HG03066 (cell line): ENCODE results near the gene FLNB.
"Not testable (repeated sequence)": the region's sequence is repeated elsewhere in the genome, so short reads cannot be mapped to it uniquely, and the experiment has no call there.

ENCODE experiments used
- ATAC-seq: cut with Tn5 transposase; IDR thresholded peaks from one replicate; pipeline ENCODE4 v1.9.1; 2021; ENCODE audit warnings: low read depth; ENCODE audit not compliant: unreplicated experiment

FLNB gene

DNA sequence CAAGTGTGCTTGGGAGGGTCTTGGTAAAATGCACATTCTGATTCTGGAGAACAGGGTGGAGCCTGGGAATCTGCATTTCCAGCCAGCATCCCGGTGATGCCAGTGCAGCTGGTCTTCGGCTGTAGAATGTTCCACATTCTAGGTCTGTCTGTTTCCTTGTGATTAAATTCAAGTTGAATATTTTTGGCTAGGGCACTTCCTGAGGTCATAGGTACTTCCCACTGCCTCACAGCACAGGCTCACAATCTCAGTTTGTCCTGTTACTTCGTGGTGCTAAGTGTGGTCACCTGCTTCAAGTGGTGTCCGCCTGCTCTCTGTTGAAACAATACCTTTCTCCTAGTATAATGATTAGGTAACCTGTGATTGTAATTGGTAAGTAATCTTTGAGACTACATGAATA, 40.1 kb downstream of the FLNB start:
- ATAC-seq = no peak

DNA sequence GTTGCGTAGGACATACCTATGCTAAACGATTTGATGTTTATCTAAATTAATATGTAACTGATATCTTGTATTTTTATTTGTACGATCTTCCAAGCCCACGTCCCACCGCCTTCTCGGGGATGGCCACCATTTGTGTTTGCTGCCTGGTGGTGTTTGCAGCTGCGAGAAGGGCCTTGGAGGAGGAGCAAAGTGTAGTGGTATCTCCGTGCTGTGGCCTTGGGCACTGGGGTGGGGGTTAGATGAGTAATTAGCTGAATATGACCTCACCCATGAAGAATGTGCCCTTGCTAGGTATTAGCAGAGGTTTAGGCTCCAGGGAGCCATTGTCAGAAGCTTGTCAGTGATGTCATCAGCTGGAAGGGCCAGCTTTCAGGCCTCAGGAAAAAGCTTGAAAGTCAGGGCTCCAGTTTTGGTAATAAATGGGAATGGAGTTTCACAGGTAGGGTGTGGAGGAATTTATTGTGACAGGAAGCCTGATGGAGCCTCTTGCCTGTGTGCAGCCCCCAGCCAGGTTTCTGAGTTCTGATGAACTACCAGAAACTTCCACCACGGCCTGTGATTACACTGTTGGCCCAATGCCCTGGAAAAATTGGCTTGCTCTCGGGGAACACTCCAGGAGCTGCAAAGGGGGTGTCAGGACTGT, 41.0 kb downstream of the FLNB start:
- no peak for ATAC-seq

DNA sequence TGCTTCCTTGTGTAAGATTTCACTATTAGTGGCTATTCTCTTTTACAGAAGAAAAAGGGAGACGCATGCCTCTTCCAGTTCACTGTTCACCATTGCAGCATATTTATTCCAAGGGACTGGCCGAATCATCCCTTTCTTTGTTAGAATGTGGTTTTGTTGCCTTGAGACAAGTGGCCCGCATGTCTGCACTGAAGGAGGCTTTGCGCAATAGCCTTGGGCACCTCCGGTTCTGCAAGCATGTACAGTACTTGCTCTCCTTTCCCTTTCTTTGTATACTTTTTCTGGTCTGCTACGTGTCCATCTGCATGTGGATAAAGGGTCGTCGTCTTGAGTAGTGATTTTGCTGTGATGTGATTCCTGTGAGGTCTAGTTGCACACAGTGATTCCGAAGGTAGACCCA, 43.0 kb downstream of the FLNB start:
- ATAC-seq = no peak

DNA sequence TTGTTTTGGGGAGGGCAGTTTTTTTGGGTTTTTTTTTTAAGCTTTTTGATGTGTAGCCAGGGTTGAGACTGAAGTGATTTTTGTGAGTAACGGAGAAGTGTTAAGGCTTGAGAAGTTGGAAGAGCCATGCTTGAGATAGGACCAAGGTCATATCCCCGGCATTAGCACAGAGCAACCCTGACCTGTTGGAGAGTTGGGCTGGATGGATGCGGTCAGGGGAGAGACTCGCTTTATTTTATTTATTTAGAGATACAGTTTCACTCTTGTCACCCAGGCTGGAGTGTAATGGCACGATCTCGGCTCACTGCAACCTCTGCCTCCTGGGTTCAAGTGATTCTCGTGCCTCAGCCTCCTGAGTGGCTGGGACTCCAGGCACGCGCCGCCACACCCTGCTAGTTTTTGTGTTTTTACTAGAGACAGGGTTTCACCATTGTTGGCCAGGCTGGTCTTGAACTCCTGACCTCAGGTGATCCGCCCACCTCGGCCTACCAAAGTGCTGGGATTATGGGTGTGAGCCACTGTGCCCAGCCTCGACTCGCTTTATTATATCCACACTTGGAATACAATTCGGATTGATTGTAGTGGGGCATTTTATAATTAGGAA, 43.5 kb downstream of the FLNB start:
- not testable (repeated sequence) for ATAC-seq

DNA sequence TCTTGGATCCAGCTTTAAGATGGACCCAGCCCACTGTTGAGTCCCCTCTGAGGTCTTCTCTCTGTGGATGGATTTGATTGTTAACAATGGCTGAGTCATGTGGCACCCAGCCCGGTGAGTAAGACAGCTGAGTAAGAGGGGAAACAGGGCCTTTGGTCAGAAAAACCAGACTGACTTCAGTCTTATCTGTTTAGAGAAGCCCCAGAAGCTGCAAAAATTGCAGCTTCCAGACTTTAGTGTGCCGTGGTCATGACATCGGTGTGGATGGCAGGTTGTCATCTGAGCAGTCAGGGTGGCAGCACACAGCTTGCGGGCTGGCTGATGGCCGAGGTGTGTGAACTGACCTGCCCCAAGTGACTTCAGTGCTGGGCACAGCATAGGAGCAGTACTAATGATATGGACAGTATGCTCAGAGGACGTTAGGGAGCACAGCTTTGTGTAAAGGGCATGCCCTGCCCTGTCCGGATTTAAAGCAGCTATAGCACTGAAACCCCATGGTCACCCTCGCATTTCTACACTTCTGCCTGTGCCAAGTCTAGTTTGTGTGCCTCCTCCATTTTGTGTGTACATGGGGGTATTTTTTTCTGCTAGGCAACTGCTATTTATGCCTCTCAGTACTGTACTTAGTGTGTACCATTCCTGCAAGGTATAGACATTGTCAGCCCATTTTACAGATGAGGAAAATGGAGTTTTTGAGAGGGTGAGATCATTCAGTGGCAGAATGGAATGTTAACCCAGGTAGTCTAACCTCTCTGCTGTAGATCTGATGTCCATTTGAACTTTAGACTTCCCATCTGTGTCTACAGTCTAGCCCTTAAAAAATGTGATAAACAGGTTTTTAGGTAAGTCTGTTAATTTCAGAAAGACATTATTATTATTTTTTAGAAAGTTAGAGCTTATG, 44.4 kb downstream of the FLNB start:
- no peak for ATAC-seq

DNA sequence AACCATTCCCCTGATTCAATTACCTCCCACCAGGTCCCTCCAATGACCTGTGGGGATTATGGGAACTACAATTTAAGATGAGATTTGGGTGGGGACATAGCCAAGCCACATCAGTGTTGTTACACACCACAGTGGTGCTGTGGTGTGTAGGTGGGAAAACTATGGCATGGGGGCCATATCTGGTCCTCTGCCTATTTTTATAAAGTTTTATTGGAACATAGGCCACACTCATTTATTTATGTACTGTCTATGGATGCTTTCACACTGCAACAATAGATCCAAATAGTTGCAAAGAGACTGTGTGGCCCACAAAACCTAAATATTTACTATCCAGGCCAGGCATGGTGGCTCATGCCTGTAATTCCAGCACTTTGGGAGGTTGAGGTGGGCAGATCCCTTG, 46.4 kb downstream of the FLNB start:
- ATAC-seq = no peak

DNA sequence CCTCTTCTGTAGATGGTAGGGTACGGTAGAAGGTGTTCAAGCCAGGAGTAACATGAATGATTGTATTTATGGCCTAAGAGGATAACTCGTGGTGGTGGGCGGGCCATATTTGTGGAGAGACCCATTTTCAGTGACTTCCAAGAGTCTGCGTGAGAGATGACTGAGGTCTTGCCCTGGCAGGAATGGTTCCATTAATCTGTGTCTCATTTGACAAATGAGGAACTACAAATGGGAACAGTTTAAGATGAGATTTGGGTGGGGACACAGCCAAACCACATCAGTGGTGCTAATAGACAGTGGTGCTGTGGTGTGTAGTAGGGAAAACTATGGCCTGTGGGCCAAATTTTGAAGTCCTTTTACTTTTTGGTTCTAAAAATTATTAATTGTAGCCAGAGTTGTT, 47.1 kb downstream of the FLNB start:
- no peak for ATAC-seq

DNA sequence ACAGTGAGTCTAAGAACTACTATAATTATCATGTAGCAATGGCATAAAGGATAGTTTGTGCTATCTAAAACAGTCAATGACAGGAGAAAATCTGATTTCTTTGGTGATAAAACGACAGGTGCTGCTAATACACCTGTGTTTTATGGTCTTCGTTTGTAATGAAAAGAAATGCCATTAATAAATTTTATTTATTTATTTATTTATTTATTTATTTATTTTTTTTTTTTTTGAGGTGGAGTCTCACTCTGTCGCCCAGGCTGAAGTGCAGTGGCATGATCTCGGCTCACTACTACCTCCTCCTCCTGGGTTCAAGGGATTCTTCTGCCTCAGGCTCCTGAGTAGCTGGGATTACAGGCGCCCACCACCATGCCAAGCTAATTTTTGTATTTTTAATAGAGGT, 47.7 kb downstream of the FLNB start:
- ATAC-seq = not testable (repeated sequence)

DNA sequence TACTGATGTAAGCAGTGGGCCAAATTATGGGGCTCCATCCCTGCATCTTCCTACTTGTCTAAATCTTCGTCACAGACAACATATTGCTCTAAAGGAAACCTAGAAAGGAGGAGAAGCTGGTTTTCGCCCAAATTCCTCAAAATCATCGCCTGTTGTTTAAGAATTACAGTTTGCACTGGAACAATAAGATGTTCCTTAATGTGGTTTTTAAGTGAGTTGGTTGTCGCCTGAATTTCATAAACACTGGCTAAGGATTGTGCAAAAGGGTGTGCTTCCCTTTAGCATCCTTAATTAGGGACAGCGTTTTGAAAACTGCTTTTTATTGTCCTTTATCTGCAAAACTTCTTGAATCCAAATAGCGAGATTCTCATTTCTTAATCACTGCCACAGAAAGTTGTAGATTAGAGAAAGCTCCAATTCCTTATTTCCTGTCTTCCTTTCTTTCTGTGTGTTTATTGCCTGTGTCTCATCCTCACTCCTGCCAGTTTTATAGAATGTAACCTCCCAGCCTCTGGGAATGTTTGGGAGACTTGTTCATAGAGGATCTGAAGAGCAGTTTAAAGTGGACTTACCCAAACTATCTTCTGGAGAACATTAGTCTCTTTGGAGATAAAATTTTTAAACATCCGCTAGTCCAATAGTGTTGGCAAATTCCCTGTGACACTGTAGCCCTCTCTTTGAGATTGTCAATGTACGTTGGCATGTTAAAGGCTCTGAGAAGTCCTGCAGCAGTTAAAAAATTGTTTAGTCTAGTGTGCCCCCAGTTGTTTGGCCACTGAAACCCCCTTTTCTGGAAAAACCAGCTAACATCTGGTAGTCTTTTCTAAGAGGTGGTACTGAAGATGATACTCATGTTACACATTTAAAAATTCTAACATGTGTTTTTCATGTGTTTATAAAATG, 50.4 kb downstream of the FLNB start:
- no peak for ATAC-seq

DNA sequence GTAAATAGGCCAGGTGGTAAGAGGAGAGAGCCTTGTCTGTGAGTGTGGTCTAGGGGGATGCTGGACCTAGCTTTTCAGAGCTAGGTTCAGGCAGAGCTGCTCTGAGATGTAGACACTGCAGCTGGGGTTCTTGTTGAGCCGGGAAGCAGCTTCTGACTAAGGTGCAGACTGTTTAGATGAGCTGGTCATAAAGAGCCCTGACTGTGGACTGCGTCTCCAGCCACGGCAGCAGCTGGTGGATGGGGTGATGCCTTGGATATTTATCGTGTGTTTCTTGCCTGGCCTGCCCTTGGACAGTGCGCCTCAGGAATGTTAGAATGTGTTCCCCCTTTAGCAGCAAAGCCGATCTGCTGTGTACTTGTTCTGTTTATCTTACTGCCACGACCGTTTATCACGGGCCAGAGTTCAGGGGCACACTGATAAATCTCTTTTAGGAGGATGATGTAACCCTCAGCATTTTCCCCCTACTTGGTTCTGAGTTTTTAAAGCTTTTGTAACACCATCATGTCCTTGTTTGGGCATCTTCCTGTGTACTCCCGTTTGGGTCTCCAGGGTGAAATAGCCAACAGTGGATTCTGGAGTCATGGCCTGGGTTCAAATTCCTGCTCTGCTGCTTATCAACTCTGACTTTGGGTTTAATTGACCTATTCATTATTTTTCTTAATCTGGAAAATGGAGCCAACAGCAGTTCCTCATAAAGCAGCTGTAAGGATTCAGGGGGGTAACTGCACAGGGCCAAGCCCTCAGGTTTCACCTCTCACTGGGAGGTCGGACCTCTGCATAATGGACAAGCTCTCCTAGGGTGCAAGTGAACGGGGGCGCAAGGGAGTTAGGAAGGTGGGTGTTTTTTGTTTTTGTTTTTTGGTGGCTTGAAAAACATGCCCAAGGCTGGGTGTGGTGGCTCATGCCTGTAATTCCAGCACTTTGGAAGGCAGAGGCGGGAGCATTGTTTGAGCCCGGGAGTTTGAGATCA, 51.4 kb downstream of the FLNB start:
- ATAC-seq = no peak

DNA sequence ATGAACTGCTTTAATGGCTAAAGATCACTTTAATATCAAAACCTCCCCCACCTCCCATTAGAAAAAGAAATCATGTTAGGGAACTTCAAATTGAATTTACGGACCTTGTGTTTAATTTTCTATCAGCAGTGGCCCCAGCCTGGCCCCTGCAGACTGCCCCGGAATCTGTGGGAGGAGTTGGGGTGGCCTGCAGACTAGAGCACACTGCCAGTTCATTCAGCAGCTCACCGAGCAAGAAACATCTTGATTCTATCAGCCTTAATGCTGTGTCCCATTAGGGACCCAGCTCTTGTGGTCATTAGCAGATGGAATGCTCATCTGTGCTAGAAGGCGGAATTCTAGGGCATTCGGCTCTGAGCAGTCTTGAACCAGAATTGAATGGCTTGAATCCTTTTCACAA, 54.2 kb downstream of the FLNB start:
- no peak for ATAC-seq

DNA sequence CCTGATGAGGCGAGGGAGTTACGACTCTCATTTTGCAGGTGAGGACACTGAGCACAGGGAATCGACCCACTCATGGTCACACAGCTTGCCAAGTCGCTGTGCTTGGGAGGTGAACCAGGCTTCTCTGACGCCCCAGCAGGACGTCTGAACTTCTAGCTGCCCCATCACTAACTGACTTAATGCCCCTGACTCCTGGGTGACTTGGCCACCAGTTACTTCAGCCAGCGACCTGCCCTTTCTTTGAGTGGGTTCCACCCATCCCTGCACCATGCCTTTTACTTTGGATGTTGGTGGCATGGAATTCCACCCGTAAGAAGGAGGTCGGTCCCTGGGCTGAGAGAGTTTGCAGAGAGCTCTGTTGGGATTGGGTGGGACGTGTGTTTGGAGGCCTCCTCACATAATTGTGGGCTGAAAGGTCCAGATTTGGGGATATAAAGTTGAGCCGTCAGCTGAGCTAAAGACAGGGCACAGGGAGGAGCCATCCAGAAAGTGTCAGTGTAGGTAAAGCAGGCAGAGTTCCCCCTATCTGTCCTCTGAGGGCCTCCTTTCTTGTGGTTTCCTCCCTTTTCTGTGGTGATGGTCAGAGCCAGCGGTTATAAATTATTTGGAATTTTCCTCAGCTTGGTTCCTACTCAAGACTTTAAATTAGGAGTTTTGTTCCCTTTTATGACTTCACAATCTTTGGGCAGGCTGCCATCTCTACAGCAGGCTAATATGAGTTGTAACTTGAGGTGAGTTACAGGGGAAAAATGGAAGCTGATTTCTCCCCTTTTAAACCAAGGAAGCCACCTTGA, 55.0 kb downstream of the FLNB start:
- ATAC-seq = no peak

DNA sequence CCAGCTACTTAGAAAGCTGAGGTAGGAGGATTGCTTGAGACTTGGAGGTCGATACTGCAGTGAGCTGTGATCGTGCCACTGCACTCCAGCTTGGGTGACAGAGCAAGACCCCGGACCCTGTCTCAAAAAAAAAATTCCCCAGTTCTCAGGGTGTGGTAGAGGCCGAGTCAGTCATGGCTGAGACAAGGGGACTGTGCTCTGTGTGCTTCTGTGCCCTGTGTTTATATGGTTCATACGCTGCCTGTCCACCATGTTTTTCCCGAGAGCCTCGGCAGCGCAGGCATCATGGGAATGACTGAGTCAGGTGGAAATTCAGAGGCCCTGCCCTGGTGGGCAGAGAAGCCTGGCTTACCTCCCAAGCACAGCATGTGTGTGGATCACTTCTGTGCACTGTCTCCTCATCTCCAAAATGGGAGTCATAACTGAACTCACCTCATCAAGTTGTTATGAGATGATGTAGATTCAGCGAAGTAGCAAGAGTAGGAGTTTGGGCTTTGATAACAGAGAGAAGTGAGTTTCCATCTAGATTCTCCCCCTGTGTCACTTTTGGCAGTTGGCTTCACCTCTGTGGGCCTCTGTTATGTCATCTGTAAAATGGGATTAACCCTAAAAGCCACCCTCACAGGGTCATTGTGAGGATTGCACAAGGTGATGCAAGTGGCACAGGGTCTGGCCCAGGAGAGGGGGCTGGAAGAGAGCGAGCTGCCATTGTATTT, 56.9 kb downstream of the FLNB start:
- no peak for ATAC-seq

DNA sequence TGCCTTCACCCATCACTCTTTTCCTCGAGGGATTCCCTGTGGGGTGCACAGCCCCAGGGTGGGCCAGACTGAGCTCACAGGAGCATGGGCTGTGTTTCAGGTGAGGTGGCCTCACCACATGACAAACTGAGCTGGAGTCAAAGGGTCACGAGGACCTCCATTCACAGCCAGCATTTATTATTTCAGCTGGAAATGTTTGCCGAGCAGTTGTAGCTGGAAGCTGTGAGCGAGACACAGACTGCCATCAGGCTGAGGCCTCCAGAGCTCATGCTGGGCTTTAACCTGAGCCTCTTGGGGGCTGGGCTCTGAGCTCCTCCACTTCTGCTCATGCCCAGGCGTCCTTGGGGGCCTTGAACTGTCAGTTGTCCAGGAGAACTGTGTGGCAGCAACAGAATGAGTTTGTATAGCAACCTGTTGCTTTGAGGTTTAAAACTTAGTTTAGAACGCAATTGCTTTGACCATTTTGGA, 57.5 kb downstream of the FLNB start:
- no peak for ATAC-seq

DNA sequence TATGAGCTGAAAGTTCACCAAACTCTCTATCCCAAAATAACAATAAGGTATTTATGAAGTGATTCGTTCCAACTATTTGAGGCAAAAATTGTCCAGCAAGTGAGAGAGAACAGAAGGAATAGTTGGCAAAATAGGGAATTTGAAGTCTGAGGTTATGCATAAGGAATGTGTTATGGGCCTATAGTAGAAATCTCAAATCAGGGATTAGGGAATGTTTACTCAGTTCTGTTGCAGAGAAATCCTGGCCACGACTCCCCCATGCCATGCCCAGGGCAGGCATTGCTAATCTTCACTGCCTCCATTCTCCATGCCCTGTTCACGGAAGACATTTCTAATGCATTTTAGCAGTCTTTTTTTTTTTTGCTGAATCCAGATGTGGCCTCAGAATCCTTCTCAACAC, 58.6 kb downstream of the FLNB start:
- ATAC-seq = no peak

DNA sequence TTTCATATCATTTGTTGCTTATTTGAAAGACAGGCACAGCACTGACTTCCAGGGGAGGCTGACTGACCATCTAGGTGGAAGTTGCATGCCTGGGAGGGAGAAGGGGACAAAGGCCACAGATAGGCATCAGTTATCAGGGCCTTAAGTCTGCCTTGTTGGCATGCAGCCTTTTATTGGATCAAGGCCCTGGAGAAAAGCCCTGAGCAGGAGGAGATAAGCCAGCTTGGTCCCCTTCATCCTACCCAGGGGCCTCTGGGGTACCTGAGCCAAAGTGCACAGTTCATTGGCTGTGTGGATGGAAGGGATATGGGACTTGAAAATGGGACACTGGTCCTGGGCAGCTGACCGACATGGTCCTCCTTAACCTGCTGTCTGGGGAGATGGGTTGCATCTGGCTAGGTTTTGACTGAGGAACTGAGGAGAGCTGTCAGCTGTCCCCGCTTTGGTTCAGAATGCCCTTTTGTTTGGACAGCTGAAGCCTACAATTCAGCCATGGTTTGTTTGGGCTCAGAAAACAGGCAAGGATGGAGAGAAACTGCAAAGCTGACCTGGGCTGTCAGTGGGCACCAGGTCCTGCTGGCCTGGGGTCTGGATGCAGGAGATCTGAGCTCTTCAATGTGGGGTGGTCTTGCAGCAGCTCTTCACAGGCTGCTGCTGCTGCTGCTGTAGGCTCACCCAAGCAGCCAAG, 60.0 kb downstream of the FLNB start:
- no peak for ATAC-seq

DNA sequence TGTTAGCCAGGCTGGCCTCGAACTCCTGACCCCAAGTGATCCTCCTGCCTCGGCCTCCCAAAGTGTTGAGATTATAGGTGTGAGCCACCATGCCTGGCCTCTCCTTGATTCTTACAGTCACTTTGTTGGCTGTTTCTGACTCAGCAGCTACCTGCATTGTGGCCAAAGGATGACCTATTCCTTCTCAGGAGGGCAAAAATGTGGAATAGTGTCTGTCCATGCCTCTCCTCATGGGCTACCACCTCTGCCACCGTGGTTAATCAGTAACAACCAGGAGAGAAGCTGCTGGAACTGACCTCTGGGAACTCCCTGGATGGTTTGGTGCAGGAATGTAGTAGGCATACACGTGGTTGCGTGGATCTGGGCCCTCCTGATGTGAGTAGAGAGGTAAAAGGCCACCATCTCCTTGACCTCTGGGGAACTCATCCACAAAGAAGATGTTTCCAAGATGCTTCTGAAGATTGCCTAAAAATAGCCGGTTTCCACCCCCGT, 63.3 kb downstream of the FLNB start:
- no peak for ATAC-seq
